ENCODE results near the gene CNTN5. TPM values are rescaled to one million over a fixed set of nuclear protein-coding genes. Genes with fewer than 3 reads are reported as not detected.

CNTN5 gene
- total RNA-seq, 2 donors from 2014 or later: 0.78 TPM; not detected in 1

- no peak for DNase-seq
- 41 to 42% methylated on average over 7 of the region's 7 CpGs for WGBS, 2 donors
- H3K36me3 ChIP-seq (replicated peaks in 1 of 2; ENCODE audit: insufficient read depth in 1 of 2, low read depth in 2 of 2): no peaks in the 10 kb centered on the region
Observed at GRCh38 chr11:99366546-99366945, 345.8 kb downstream of the CNTN5 start.

GRCh38 chr11:99368583-99368982 is 347.8 kb downstream of the CNTN5 start:
- intact Hi-C loops (cut with DNase I): no loop called here
- WGBS, 2 donors: 26 to 37% methylated on average over 5 of the region's 5 CpGs
- ATAC-seq (peak; percentile 70), DNase-seq (no peak)
- H3K9me3 ChIP-seq: no peaks in the 10 kb centered on the region
- no peaks in the 10 kb centered on the region for H3K27me3 ChIP-seq
- no peak overlapping the region for H3K4me3 ChIP-seq
- H3K36me3 ChIP-seq (replicated peaks in 1 of 2; ENCODE audit: insufficient read depth in 1 of 2, low read depth in 2 of 2): no peaks in the 10 kb centered on the region
- no peaks in the 10 kb centered on the region for H3K4me1 ChIP-seq
- no peak overlapping the region for H3K27ac ChIP-seq
- TF ChIP-seq CTCF (IDR thresholded peaks at IDR 0.05) (no peak), POLR2A (IDR thresholded peaks at IDR 0.05) (no peak)

More at GRCh38 chr11:99366546-99366945, 345.8 kb downstream of the CNTN5 start:
- Histone ChIP-seq H3K4me1 (no peaks in the 10 kb centered on the region), H3K27ac (no peak overlapping the region), H3K9me3 (no peaks in the 10 kb centered on the region), H3K27me3 (no peaks in the 10 kb centered on the region), H3K4me3 (no peak overlapping the region)
- intact Hi-C loops (cut with DNase I): no loop called here
- no peak for TF ChIP-seq CTCF (IDR thresholded peaks at IDR 0.05)
- TF ChIP-seq POLR2A (IDR thresholded peaks at IDR 0.05): no peak
- ATAC-seq: no peak

- 17 to 29% methylated on average over 4 of the region's 4 CpGs for WGBS, 2 donors
- DNase-seq (peak in 3 of 4 donors; percentile 19 to 27 (median 24)), ATAC-seq (no peak)
- Histone ChIP-seq H3K27me3 (no peaks in the 10 kb centered on the region), H3K9me3 (no peaks in the 10 kb centered on the region), H3K27ac (no peak overlapping the region), H3K4me1 (no peaks in the 10 kb centered on the region), H3K4me3 (no peak overlapping the region), H3K36me3 (replicated peaks in 1 of 2; ENCODE audit: insufficient read depth in 1 of 2, low read depth in 2 of 2) (no peaks in the 10 kb centered on the region)
- intact Hi-C loops (cut with DNase I): no loop called here
- TF ChIP-seq CTCF (IDR thresholded peaks at IDR 0.05) (no peak), POLR2A (IDR thresholded peaks at IDR 0.05) (no peak)
Observed at GRCh38 chr11:99370549-99371216, 349.9 kb downstream of the CNTN5 start.

GRCh38 chr11:99371257-99371656 is 350.5 kb downstream of the CNTN5 start:
- no peak overlapping the region for H3K27ac ChIP-seq
- whole genome bisulfite sequencing, 2 donors: 16 to 29% methylated on average over 1 of the region's 1 CpG
- ATAC-seq (no peak), DNase-seq (no peak)
- H3K36me3 ChIP-seq (replicated peaks in 1 of 2; ENCODE audit: insufficient read depth in 1 of 2, low read depth in 2 of 2): no peaks in the 10 kb centered on the region
- H3K4me3 ChIP-seq: no peak overlapping the region
- intact Hi-C loops (cut with DNase I): no loop called here
- no peaks in the 10 kb centered on the region for H3K27me3 ChIP-seq
- H3K4me1 ChIP-seq: no peaks in the 10 kb centered on the region
- no peaks in the 10 kb centered on the region for H3K9me3 ChIP-seq
- no peak for TF ChIP-seq POLR2A (IDR thresholded peaks at IDR 0.05)
- TF ChIP-seq CTCF (IDR thresholded peaks at IDR 0.05): no peak

GRCh38 chr11:99376463-99376862 is 355.7 kb downstream of the CNTN5 start:
- Histone ChIP-seq H3K9me3 (no peaks in the 10 kb centered on the region), H3K36me3 (replicated peaks in 1 of 2; ENCODE audit: insufficient read depth in 1 of 2, low read depth in 2 of 2) (no peaks in the 10 kb centered on the region), H3K27ac (no peak overlapping the region), H3K27me3 (no peaks in the 10 kb centered on the region), H3K4me1 (no peaks in the 10 kb centered on the region), H3K4me3 (no peak overlapping the region)
- intact Hi-C loops (cut with DNase I): no loop called here
- 20 to 36% methylated on average over 2 of the region's 2 CpGs for WGBS, 2 donors
- DNase-seq (no peak), ATAC-seq (no peak)
- no peak for TF ChIP-seq CTCF (IDR thresholded peaks at IDR 0.05)
- TF ChIP-seq POLR2A (IDR thresholded peaks at IDR 0.05): no peak
